Small intestine (tissue), 7 donors: ENCODE data around the gene GNAI3. TPM values are rescaled to one million over a fixed set of nuclear protein-coding genes. Genes with fewer than 3 reads are reported as not detected.

Source experiments
- DNase-seq, 2 donors: peaks; one replicate each; pipeline versions ENCODE4 v3.0.0 to v3.0.0-alpha.2; 2013
- FAIRE-seq: peaks from 2 replicates; lab custom pipeline; 2012; peaks lifted over from hg19 to GRCh38; lab: Jason Lieb, UNC
- H3K27ac ChIP-seq, 3 donors: one replicate each; pipeline ENCODE4 v1.5.1; 2013; ENCODE audit warnings: low read length in 2 of 3, mild to moderate bottlenecking in 2 of 3, control low read depth in 1 of 3, inconsistent platforms in 1 of 3, low read depth in 1 of 3, moderate library complexity in 1 of 3
- H3K27me3 ChIP-seq, 3 donors: one replicate each; pipeline ENCODE4 v1.6.1; 2013; ENCODE audit warnings: low read length in 3 of 3, inconsistent platforms in 1 of 3; ENCODE audit not compliant: control insufficient read depth in 3 of 3, insufficient read depth in 3 of 3
- H3K36me3 ChIP-seq, 3 donors: one replicate each; pipeline ENCODE4 v1.6.1; 2013; ENCODE audit warnings: low read length in 3 of 3, inconsistent platforms in 1 of 3, low read depth in 1 of 3, mild to moderate bottlenecking in 1 of 3, moderate library complexity in 1 of 3; ENCODE audit not compliant: control insufficient read depth in 3 of 3, insufficient read depth in 2 of 3
- H3K4me1 ChIP-seq, 3 donors: one replicate each; pipeline ENCODE4 v1.6.1; 2013; ENCODE audit warnings: low read length in 2 of 3, inconsistent platforms in 1 of 3, low read depth in 1 of 3, mild to moderate bottlenecking in 1 of 3, moderate library complexity in 1 of 3; ENCODE audit not compliant: control insufficient read depth in 3 of 3, insufficient read depth in 2 of 3
- H3K4me3 ChIP-seq, 3 donors: one replicate each; pipeline ENCODE4 v1.5.1; 2013; ENCODE audit warnings: low read length in 3 of 3, control low read depth in 1 of 3, inconsistent platforms in 1 of 3, low read depth in 1 of 3, mild to moderate bottlenecking in 1 of 3, moderate library complexity in 1 of 3
- H3K9me3 ChIP-seq, 2 donors: one replicate each; pipeline ENCODE4 v1.6.1; 2013; ENCODE audit warnings: low read depth in 1 of 2, low read length in 1 of 2; ENCODE audit not compliant: control insufficient read depth in 2 of 2, insufficient read depth in 1 of 2
- WGBS, 3 donors: extraction: QIAGEN DNeasy Blood & Tissue Kit; methylation state at CpG; one replicate each; pipeline ENCODE4 v1.1.7; 2013; 5-methylcytosine and 5-hydroxymethylcytosine counted together
- polyA plus RNA-seq, 4 donors: library from polyadenylated mRNA; stranded (reverse) in 3 of 4; unstranded in 1 of 4; fragments of 200-250 nt in 3 of 4; fragments of 120-200 nt in 1 of 4; gene quantifications; one replicate each; pipeline versions ENCODE4 v1.2.1 to v1.2.3, GENCODE V29; 2013
- donor health status: healthy with polysubstance abuse.
- donor health status: control.
- donor health status: control.
- donor health status: Bipolar disorder and iron deficiency.
- donor health status: healthy.

GNAI3 gene
- polyA plus RNA-seq, 4 donors = 3.0 to 7.4 (median 4.1) TPM

GRCh38 chr1:109529881-109530456 lies 18.4 kb upstream of the GNAI3 start:
- DNase-seq (no peak), FAIRE-seq (no peak)
- H3K9me3 ChIP-seq = no peaks in the 10 kb centered on the region
- 69 to 82% (median 77%) methylated on average over 8 of the region's 8 CpGs for WGBS, 3 donors
- H3K4me1 ChIP-seq = peaks cover 0 to 5% (median 0%) of the 10 kb centered on the region in 3 donors
- H3K36me3 ChIP-seq = no peaks in the 10 kb centered on the region
- no peak overlapping the region for H3K4me3 ChIP-seq
- H3K27ac ChIP-seq = peak overlapping the region in 2 of 3 donors; percentile 4 to 5
- H3K27me3 ChIP-seq = no peaks in the 10 kb centered on the region

- DNase-seq = peak in 1 of 2 donors; percentile 29
- H3K4me1 ChIP-seq = peaks cover 0 to 5% (median 0%) of the 10 kb centered on the region in 3 donors
- no peaks in the 10 kb centered on the region for H3K9me3 ChIP-seq
- H3K27me3 ChIP-seq = no peaks in the 10 kb centered on the region
- no peaks in the 10 kb centered on the region for H3K36me3 ChIP-seq
- WGBS, 3 donors = 73 to 86% (median 83%) methylated on average over 13 of the region's 13 CpGs
- no peak overlapping the region for H3K4me3 ChIP-seq
- H3K27ac ChIP-seq = peak overlapping the region in 1 of 3 donors; percentile 5
- no peak for FAIRE-seq
These were observed 17.8 kb upstream of the GNAI3 start for GRCh38 chr1:109530457-109531087.

- Histone ChIP-seq H3K4me3 (no peak overlapping the region), H3K9me3 (no peaks in the 10 kb centered on the region), H3K27me3 (no peaks in the 10 kb centered on the region), H3K27ac (no peak overlapping the region), H3K4me1 (peaks cover 0 to 5% (median 0%) of the 10 kb centered on the region in 3 donors), H3K36me3 (no peaks in the 10 kb centered on the region)
- WGBS, 3 donors = 88 to 93% (median 89%) methylated on average over 4 of the region's 4 CpGs
- no peak for DNase-seq
- FAIRE-seq = no peak
These were observed 17.0 kb upstream of the GNAI3 start for GRCh38 chr1:109531380-109531779.

- no peaks in the 10 kb centered on the region for H3K9me3 ChIP-seq
- WGBS, 3 donors = 45 to 53% (median 47%) methylated on average over 16 of the region's 16 CpGs
- no peak overlapping the region for H3K27ac ChIP-seq
- DNase-seq (no peak), FAIRE-seq (no peak)
- no peaks in the 10 kb centered on the region for H3K27me3 ChIP-seq
- peaks cover 0 to 5% (median 0%) of the 10 kb centered on the region in 3 donors for H3K4me1 ChIP-seq
- no peaks in the 10 kb centered on the region for H3K36me3 ChIP-seq
- no peak overlapping the region for H3K4me3 ChIP-seq
These were observed 16.5 kb upstream of the GNAI3 start for GRCh38 chr1:109531826-109532364.

GRCh38 chr1:109532365-109533136 lies 15.9 kb upstream of the GNAI3 start:
- Histone ChIP-seq H3K4me3 (no peak overlapping the region), H3K4me1 (peaks cover 0 to 5% (median 0%) of the 10 kb centered on the region in 3 donors), H3K36me3 (no peaks in the 10 kb centered on the region), H3K27me3 (no peaks in the 10 kb centered on the region), H3K27ac (peak overlapping the region in 2 of 3 donors; percentile 2 to 6), H3K9me3 (no peaks in the 10 kb centered on the region)
- FAIRE-seq (no peak), DNase-seq (peak; percentile 81 to 87)
- 6 to 13% (median 9%) methylated on average over 12 of the region's 12 CpGs for WGBS, 3 donors

- FAIRE-seq (no peak), DNase-seq (no peak)
- no peaks in the 10 kb centered on the region for H3K36me3 ChIP-seq
- H3K9me3 ChIP-seq = no peaks in the 10 kb centered on the region
- H3K27me3 ChIP-seq = no peaks in the 10 kb centered on the region
- H3K4me1 ChIP-seq = peaks cover 0 to 5% (median 0%) of the 10 kb centered on the region in 3 donors
- no peak overlapping the region for H3K27ac ChIP-seq
- no peak overlapping the region for H3K4me3 ChIP-seq
- WGBS, 3 donors = 82 to 89% (median 84%) methylated on average over 1 of the region's 1 CpG
These were observed 14.0 kb upstream of the GNAI3 start for GRCh38 chr1:109534307-109534858.

GRCh38 chr1:109535481-109535880 lies 12.9 kb upstream of the GNAI3 start:
- no peak for DNase-seq
- H3K27ac ChIP-seq = no peak overlapping the region
- 70 to 78% (median 74%) methylated on average over 4 of the region's 4 CpGs for WGBS, 3 donors
- peaks cover 0 to 5% (median 0%) of the 10 kb centered on the region in 3 donors for H3K4me1 ChIP-seq
- H3K9me3 ChIP-seq = no peaks in the 10 kb centered on the region
- FAIRE-seq = no peak
- no peaks in the 10 kb centered on the region for H3K36me3 ChIP-seq
- H3K27me3 ChIP-seq = no peaks in the 10 kb centered on the region
- H3K4me3 ChIP-seq = no peak overlapping the region

- Histone ChIP-seq H3K36me3 (no peaks in the 10 kb centered on the region), H3K27ac (no peak overlapping the region), H3K4me1 (peaks cover 0 to 5% (median 0%) of the 10 kb centered on the region in 3 donors), H3K4me3 (no peak overlapping the region), H3K27me3 (no peaks in the 10 kb centered on the region), H3K9me3 (no peaks in the 10 kb centered on the region)
- WGBS, 3 donors = 68 to 88% (median 84%) methylated on average over 5 of the region's 5 CpGs
- FAIRE-seq = no peak
- no peak for DNase-seq
These were observed 12.4 kb upstream of the GNAI3 start for GRCh38 chr1:109535971-109536491.
